GM10248 (cell line): ENCODE data around the gene GPR62.

Experiments
- CTCF ChIA-PET: fragments of 300-600 bp; sonication (Branson Sonifier 250); formaldehyde crosslinking; extraction: SDS; loops from one replicate; lab custom pipeline; 2021; ENCODE audit warnings: antibody characterized with exemption; lab: Yijun Ruan, JAX
- POLR2A ChIA-PET: fragments of 350-650 bp; sonication (Branson Sonifier 250); formaldehyde crosslinking; extraction: SDS; loops from one replicate; lab custom pipeline; 2020; ENCODE audit warnings: antibody characterized with exemption; lab: Yijun Ruan, JAX
- DNase-seq: peaks from one replicate; pipeline ENCODE4 v3.0.0; 2012; ENCODE audit errors: extremely low spot score
- TF ChIP-seq, protein P1 (sequence below): IDR thresholded peaks from 2 replicates; pipeline ENCODE4 v1.5.1; 2012; ENCODE audit warnings: mild to moderate bottlenecking, low read depth; ENCODE audit errors: extremely low read depth, missing control alignments, control extremely low read depth

The GPR62 gene

DNA sequence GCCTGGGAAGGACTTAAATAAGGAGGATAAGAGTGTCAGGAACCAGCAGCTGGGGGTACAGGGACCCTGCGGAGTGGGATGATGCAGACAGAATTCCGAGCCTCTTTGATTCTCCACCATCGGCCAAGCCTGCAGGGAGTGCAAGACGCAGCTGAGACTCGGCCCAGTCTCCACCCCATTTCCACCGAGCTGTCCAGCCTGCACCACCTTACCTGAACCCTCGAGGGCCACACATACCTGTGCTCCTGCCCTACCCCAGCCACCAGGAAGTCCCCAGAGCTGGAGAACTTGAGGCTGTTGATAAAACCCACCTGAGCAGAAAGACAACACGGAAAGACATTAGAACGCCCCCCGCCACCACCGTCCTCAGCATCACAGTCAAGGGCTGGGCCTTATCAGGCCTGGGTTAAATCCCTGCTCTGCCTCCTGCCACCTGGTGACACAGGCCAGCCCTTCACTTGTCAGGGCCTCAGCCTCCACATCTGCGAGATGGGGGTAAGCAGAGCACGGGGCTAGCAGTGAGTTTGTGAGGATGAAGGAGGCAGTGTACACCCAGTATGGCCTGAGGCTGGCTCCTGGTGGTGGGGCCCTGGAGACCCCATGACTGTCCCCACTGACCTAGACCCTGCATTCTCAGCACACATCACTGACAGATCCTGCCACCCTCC, 21.6 kb upstream of the GPR62 start:
- ChIA-PET POLR2A (interaction anchor here (1.4 kb wide), 1 partner anchor 8 kb away, joined by 4 read pairs; the partner anchor contains the start of gene RRP9), CTCF (interaction anchor here (0.9 kb wide), 1 partner anchor 251 kb away, joined by 3 read pairs; no protein-coding TSS in a partner anchor)
- DNase-seq = no peak
- TF ChIP-seq, protein P1, sequence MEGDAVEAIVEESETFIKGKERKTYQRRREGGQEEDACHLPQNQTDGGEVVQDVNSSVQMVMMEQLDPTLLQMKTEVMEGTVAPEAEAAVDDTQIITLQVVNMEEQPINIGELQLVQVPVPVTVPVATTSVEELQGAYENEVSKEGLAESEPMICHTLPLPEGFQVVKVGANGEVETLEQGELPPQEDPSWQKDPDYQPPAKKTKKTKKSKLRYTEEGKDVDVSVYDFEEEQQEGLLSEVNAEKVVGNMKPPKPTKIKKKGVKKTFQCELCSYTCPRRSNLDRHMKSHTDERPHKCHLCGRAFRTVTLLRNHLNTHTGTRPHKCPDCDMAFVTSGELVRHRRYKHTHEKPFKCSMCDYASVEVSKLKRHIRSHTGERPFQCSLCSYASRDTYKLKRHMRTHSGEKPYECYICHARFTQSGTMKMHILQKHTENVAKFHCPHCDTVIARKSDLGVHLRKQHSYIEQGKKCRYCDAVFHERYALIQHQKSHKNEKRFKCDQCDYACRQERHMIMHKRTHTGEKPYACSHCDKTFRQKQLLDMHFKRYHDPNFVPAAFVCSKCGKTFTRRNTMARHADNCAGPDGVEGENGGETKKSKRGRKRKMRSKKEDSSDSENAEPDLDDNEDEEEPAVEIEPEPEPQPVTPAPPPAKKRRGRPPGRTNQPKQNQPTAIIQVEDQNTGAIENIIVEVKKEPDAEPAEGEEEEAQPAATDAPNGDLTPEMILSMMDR = no peak

DNA sequence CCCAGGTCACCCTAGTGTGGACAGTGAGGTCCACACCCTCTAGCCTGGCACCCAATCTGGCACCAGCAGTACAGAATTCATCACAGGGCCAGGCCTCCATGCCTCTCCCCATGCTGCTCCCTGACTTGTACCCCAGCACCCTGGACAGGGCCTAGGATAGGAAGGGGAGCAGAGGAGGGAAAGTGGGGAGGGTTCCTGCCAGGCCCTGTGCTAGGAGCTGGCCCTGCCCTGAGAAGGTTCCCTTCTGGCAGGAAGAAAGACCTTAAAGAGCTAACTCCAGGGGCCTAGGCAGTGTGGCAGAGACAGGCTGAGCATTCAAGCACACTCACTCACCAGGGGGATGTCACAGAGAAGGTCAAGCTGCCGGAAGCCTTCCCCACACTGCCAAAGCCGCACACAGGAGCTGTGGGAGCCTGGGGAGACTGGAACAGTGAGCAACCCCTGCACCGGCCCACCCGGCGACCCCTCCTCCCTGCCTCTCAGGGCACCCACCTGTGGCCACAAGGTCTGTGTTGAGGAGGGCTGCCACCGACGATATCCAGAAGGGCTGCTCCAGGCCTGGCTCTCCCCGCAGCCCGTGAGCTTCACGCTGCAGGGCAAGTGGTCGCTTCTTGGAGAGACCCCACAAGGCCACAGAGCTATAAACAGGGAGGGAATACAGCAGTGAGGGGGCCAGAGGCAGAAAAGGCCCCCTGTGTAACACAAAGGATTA, 20.9 kb upstream of the GPR62 start:
- DNase-seq = no peak
- ChIA-PET POLR2A (interaction anchor here (0.5 kb wide), 1 partner anchor 197 kb away, joined by 5 read pairs; no protein-coding TSS in a partner anchor), CTCF (no interaction called here)
- TF ChIP-seq, protein P1 = no peak

DNA sequence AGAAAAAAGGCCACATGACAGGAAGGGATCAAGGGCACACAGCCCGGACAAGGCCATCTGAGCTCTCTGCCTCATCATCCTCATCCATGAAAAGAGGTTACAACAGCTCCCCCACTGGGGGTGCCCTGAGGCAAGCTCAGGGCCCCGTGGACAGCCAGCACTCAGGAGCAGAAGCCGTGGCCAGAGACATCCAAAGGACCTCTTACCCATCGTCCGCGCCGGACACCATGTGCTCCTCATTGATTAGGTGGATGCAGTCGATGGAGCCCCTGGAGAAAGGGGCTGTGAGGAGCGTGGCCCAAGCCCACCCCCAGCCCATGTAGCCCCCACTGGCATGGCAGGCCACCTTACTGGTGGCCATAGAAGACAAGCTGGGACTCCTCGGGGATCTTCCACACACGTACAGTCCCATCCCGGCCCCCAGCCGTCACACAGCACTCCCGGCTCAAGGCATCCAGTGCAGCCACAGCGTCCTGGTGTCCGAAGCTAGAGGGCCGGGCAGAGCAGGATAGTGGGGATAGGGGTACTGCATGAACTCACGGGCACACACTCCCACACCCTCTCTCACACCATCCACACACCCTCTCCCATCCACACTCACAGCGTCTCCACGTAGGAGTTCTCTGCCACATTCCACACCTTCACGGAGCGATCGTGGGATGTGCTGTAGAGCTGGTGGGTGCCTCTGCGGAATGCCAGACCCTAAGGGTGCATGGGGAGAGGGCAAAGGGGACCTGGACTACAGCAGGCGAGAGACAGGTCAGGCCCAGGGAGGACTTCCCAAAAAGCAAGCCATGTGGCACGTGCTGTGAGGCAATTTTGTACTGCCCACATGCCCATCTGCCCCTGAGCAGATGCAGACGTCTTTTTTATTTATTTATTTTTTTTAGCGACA, 19.9 kb upstream of the GPR62 start:
- DNase-seq = peak; percentile 7
- ChIA-PET POLR2A (interaction anchor here (0.6 kb wide), 1 partner anchor 37 kb away, joined by 3 read pairs; no protein-coding TSS in a partner anchor), CTCF (interaction anchor here (1.3 kb wide), 1 partner anchor 40 kb away, joined by 3 read pairs; the partner anchor contains the start of gene ABHD14A)
- TF ChIP-seq, protein P1 = no peak

DNA sequence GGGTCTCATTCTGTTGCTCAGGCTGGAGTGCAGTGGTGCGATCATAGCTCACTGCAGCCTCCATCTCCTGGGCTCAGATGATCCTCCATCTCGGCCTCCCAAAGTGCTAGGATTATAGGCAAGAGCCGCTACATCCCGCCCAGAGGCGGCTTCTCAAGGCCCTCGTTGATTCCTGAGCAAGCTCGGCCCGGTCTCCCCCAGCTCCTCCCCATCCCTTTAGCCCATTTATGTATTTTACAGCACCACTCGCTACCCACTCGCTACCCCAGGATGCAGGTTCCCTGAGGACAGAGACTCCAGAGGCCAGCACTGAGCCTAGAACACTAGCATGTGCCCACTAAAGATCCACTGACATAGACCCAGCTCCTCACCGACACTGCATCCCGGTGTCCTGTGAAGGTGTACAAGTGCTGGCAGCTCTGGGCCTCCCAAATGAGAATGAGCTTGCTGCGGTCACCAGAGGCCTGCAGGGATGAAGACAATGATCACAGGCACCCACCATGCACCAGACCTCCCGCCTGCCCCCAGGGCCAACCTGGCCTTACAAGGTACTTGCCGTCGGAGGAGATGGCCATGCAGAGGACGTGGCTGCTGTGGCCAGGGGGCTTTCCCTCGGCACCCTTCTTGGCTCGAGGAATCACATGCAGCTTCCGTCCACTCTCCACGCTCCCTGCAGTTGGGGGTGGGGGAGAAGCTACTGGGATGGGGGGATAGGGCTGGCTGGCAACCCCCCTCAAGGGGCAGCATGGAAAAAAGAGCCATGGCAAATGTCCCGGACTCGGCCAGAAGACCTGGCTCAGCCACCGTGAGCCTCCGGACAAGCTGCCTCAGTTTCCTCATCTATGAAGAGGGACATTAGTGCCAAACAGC, 19.1 kb upstream of the GPR62 start:
- TF ChIP-seq, protein P1 = no peak
- no peak for DNase-seq
- ChIA-PET POLR2A (interaction anchor here (0.5 kb wide), 1 partner anchor 15 kb away, joined by 5 read pairs; no protein-coding TSS in a partner anchor), CTCF (interaction anchor here (1.3 kb wide), 1 partner anchor 39 kb away, joined by 3 read pairs; the partner anchor contains the start of gene ABHD14A)

DNA sequence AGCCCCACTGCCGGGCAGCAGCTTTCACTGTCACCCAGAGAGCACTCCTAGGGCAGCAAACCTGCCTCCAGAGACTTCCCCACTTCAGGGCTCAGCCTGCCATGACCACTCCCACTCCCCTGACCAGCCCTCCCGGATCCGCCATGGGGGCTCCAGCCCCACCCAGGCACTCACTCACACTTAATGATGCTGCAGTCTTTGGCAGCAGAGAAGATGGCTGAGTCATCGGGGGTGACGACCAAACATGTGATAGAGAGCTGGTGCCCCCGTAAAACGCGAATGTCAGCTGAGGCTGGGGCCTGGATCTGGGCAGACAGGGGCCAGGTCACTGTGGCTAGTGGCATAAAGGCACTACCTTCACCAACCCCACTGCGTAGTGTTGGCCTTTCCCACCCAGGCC, 18.2 kb upstream of the GPR62 start:
- CTCF ChIA-PET = no interaction called here
- POLR2A ChIA-PET = no interaction called here
- peak; percentile 5 for DNase-seq
- TF ChIP-seq, protein P1 = no peak
